ENCODE data around the gene ADAM20. TPM values are rescaled to one million over a fixed set of nuclear protein-coding genes. Genes with fewer than 3 reads are reported as not detected.

ADAM20 gene
- total RNA-seq, 4 donors from 2014 or later, result 0.33 to 2.5 (median 0.67) TPM

DNA sequence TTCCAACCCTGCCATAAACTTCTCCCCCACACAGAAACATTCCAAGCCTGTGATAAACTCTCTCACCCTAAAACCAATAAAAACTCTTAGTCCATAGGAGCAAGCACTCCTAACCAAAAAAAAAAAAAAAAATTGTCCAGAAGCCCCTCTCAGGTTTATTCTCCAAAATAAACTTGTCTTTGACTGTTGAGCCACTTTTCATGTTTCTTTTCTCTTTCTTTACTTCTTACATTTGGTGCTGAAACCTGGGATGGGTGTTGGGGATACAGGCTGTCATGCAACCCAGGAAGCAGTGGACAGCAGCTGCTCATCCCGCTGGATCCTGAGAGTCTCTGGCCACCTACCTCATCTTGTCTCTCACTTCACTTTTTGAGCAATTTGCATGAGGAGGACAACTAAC lies 2.0 kb upstream of the ADAM20 start:
- peaks cover 0 to 10% (median 4%) of the 10 kb centered on the region in 4 donors for H3K9me3 ChIP-seq
- H3K4me3 ChIP-seq, result no peak overlapping the region
- peaks cover 0 to 21% (median 11%) of the 10 kb centered on the region in 4 donors for H3K36me3 ChIP-seq
- no peaks in the 10 kb centered on the region for H3K27me3 ChIP-seq
- no peak for DNase-seq (ENCODE audit: extremely low spot score)
- TF ChIP-seq, protein P1, sequence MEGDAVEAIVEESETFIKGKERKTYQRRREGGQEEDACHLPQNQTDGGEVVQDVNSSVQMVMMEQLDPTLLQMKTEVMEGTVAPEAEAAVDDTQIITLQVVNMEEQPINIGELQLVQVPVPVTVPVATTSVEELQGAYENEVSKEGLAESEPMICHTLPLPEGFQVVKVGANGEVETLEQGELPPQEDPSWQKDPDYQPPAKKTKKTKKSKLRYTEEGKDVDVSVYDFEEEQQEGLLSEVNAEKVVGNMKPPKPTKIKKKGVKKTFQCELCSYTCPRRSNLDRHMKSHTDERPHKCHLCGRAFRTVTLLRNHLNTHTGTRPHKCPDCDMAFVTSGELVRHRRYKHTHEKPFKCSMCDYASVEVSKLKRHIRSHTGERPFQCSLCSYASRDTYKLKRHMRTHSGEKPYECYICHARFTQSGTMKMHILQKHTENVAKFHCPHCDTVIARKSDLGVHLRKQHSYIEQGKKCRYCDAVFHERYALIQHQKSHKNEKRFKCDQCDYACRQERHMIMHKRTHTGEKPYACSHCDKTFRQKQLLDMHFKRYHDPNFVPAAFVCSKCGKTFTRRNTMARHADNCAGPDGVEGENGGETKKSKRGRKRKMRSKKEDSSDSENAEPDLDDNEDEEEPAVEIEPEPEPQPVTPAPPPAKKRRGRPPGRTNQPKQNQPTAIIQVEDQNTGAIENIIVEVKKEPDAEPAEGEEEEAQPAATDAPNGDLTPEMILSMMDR (IDR thresholded peaks at IDR 0.05), result no peak
- TF ChIP-seq POLR2AphosphoS5 (IDR thresholded peaks at IDR 0.05) (no peak), POLR2A (IDR thresholded peaks at IDR 0.05; ENCODE audit: low read depth) (no peak), EP300 (IDR thresholded peaks at IDR 0.05) (no peak)
- WGBS, result 90% methylated on average over 1 of the region's 1 CpG
- intact Hi-C loops (cut with DNase I), result no loop called here
- no peak overlapping the region for H3K27ac ChIP-seq (replicated peaks in 1 of 4)
- H3K4me1 ChIP-seq, result no peaks in the 10 kb centered on the region

DNA sequence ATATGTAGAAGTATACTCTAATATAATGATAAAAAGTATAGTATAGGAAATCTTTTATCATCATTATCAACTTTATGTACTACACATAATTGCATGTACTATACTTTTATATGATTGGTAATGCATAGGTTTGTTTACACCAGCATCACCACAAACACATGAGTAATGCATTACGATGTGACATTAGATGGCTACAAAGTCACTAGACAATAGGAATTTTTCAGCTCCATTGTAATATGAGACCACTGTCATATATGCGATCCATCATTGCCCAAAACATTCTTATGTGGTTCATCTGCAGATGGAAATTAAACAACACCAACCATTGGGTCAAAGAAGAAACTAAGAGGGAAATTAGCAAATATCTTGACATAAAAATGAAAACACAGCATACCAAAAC lies 4.4 kb downstream of the ADAM20 start:
- H3K27ac ChIP-seq (replicated peaks in 1 of 4), result no peak overlapping the region
- 96% methylated on average over 2 of the region's 2 CpGs for WGBS
- H3K27me3 ChIP-seq, result no peaks in the 10 kb centered on the region
- no peak overlapping the region for H3K4me3 ChIP-seq
- DNase-seq (ENCODE audit: extremely low spot score), result no peak
- intact Hi-C loops (cut with DNase I), result no loop called here
- H3K4me1 ChIP-seq, result no peaks in the 10 kb centered on the region
- TF ChIP-seq POLR2A (IDR thresholded peaks at IDR 0.05; ENCODE audit: low read depth), result no peak
- TF ChIP-seq, protein P1 (IDR thresholded peaks at IDR 0.05), result no peak
- no peak for TF ChIP-seq POLR2AphosphoS5 (IDR thresholded peaks at IDR 0.05)
- no peak for TF ChIP-seq EP300 (IDR thresholded peaks at IDR 0.05)
- no peaks in the 10 kb centered on the region for H3K9me3 ChIP-seq
- H3K36me3 ChIP-seq, result peaks cover 0 to 18% (median 5%) of the 10 kb centered on the region in 4 donors

DNA sequence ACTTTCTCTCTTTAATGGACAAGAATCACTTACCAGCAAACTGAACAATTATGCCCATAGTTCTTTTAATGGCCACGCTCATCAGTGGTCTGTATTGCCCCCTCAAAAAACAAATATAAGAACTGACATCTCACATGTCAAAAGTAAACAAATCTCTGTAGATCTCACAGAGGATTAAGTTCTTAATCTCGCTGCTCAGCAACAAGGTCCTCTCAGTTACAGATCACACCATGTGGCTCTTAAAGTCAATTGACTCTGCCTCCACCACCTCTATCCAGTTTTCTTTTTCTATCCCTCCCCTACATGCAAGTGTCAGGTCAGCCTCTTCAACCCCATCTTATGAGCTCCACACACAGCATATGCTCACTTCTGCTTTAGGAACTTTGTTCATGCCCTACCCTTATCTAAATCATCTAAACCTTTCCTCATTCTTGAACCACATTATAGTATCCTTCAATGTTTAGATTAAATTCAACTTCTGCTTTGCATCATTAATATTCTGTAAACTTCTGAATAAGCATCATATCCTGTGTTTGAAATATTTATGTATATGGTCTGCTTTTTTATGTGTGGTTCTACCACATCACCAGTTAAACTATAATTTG lies 7.2 kb downstream of the ADAM20 start:
- H3K27me3 ChIP-seq, result no peaks in the 10 kb centered on the region
- peaks cover 10 to 39% (median 13%) of the 10 kb centered on the region in 4 donors for H3K36me3 ChIP-seq
- no peak overlapping the region for H3K4me3 ChIP-seq
- no peaks in the 10 kb centered on the region for H3K4me1 ChIP-seq
- WGBS, result 88% methylated on average over 2 of the region's 2 CpGs
- no peaks in the 10 kb centered on the region for H3K9me3 ChIP-seq
- intact Hi-C loops (cut with DNase I), result no loop called here
- TF ChIP-seq POLR2A (IDR thresholded peaks at IDR 0.05; ENCODE audit: low read depth) (no peak), EP300 (IDR thresholded peaks at IDR 0.05) (no peak), POLR2AphosphoS5 (IDR thresholded peaks at IDR 0.05) (no peak)
- TF ChIP-seq, protein P1 (IDR thresholded peaks at IDR 0.05), result no peak
- DNase-seq (ENCODE audit: extremely low spot score), result no peak
- no peak overlapping the region for H3K27ac ChIP-seq (replicated peaks in 1 of 4)

DNA sequence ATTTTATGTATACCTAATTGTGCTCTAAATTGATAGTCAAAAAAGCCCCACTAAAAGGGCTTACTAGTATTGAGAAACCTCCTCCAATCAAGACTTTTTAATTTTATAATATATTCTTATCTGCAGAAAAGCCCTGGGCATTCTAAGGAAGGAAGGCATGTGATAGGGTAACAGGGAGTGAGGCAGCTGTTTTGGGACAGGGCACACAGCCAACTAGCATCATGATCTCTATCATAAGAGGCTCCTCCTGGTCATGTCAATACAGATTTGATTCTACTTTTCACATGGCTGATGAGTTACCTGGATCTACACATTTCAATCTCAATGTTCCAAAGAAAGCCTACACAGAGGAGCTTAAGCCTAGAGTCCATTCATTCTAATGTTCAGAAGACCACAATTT lies 9.1 kb downstream of the ADAM20 start:
- peaks cover 0 to 3% (median under 1%) of the 10 kb centered on the region in 4 donors for H3K9me3 ChIP-seq
- H3K36me3 ChIP-seq, result peaks cover 14 to 32% (median 16%) of the 10 kb centered on the region in 4 donors
- H3K4me3 ChIP-seq, result no peak overlapping the region
- H3K27ac ChIP-seq (replicated peaks in 1 of 4), result no peak overlapping the region
- no peak for DNase-seq (ENCODE audit: extremely low spot score)
- no peaks in the 10 kb centered on the region for H3K4me1 ChIP-seq
- H3K27me3 ChIP-seq, result no peaks in the 10 kb centered on the region
- TF ChIP-seq POLR2A (IDR thresholded peaks at IDR 0.05; ENCODE audit: low read depth), result no peak
- TF ChIP-seq EP300 (IDR thresholded peaks at IDR 0.05), result no peak
- no peak for TF ChIP-seq POLR2AphosphoS5 (IDR thresholded peaks at IDR 0.05)
- TF ChIP-seq, protein P1 (IDR thresholded peaks at IDR 0.05), result no peak
- intact Hi-C loops (cut with DNase I), result no loop called here

GRCh38 chr14:70515811-70516210 lies 19.0 kb downstream of the ADAM20 start:
- Histone ChIP-seq H3K4me1 (no peaks in the 10 kb centered on the region), H3K36me3 (peaks cover 0 to 12% (median 0%) of the 10 kb centered on the region in 4 donors), H3K27ac (replicated peaks in 1 of 4) (no peak overlapping the region), H3K4me3 (no peak overlapping the region), H3K27me3 (no peaks in the 10 kb centered on the region), H3K9me3 (peaks cover 0 to 10% (median 5%) of the 10 kb centered on the region in 4 donors)
- intact Hi-C loops (cut with DNase I), result no loop called here
- DNase-seq (ENCODE audit: extremely low spot score), result no peak
- WGBS, result 88% methylated on average over 3 of the region's 3 CpGs
- TF ChIP-seq POLR2A (IDR thresholded peaks at IDR 0.05; ENCODE audit: low read depth) (no peak), POLR2AphosphoS5 (IDR thresholded peaks at IDR 0.05) (no peak), EP300 (IDR thresholded peaks at IDR 0.05) (no peak)
- TF ChIP-seq, protein P1 (IDR thresholded peaks at IDR 0.05), result no peak
